AML-193 (cell line): ENCODE data around the gene RGL3.

Experiments used
- DNase-seq, 2 experiments: peaks; one replicate each; lab custom pipeline; 2025; lab: John Stamatoyannopoulos, UW

Gene RGL3

DNA sequence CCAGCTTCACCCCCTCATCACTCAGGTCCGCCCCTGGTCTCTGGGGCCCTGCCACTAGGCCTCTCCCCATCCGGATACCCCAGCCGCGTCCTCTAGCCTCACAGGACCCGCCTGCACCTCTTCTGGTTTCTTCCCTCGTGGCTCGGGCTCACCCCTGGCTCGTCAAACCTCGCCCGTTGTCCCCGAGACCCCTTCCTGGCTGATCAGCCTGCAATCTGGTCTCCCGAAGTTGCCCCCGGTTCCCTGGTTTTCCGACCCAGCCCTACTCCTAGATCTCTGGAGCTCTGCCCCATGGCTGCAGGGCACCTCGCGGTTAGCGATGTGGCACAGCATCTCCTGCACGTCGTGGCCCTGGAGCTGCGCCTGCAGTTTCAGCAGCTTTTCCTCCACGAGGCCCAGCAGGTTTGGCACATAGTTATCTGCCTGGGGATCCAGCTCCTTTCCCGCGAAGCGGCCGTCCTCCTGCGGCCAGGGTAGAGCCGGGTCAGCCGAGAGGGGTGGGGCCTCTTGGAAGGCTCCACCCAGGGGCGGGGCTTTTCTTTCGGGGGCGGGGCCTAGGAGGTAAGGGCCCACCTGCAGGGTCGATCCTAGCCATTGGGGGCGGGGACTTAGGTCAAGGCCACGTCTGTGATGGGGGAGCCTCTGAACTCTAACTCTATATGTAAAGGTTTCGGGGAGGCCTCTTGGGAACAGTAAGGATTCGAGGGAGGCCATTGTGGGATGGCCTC lies 2.4 kb upstream of the RGL3 start:
- DNase-seq, result no peak

DNA sequence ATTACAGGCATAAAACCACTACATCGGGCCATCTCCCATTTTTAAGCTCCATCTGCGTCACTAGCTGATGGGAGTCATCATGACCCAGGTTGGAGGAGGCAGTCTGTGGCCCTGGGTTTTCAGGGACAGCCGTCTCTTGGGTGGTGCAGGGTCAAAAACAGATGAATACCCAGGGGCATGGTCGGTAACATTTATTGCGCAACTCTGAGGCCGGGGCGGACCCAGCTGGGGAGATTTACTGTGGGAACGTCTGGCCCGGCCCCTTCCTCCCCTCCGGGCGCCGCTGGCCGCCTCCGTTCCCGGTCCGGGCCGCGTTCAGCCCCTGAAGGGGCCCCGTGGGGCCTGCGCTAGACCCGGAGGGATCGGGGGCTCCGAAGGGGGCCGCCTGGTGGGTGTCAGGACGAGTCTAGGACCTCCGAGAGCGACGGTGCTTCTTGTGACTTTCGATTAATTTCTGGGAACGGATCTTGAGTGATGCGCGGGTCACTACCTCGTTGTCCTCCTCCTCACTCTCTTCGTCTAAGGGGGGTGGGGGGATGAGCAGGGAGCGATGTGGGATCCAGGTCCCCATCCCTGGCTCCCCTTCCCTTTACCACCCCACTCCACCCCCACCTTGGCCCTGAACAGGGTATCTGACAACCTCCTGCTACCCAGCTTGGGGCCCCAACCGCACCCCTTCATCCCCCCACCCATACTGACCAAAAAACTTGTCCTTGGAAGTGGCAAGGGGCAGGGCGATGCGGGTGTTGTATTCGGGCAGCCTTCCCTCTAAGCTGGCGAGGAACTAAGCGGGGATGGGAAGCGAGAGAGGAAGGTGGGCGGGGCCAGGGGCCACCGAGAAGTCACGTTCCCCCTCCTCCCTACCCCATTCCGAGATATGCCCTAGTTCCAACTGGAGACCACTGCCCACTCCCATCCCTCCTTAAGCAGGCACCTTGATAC lies 1.6 kb upstream of the RGL3 start:
- DNase-seq, result no peak

DNA sequence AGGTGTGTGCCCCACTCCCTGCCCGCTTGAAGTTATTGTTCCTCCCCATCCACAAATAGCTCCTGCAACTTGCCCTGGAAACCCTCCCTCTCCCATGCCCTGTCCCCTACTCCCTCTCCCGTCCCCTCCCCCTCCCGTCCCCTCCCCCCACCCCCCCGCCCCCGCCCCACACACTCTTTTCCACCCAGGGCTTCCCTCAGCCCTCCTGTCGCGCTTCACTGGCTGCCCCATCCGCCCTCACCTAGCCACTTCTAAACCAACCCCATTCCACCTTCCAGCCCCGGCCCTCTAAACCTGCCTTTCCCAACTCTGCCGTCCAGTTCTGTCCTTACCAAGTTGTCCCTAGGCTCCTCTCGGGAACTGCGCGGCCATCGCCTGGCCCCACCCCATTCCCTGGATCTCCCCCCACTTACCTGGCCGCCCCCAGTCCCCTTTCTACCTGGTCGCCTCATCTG lies 993 bp downstream of the RGL3 start:
- no peak for DNase-seq

DNA sequence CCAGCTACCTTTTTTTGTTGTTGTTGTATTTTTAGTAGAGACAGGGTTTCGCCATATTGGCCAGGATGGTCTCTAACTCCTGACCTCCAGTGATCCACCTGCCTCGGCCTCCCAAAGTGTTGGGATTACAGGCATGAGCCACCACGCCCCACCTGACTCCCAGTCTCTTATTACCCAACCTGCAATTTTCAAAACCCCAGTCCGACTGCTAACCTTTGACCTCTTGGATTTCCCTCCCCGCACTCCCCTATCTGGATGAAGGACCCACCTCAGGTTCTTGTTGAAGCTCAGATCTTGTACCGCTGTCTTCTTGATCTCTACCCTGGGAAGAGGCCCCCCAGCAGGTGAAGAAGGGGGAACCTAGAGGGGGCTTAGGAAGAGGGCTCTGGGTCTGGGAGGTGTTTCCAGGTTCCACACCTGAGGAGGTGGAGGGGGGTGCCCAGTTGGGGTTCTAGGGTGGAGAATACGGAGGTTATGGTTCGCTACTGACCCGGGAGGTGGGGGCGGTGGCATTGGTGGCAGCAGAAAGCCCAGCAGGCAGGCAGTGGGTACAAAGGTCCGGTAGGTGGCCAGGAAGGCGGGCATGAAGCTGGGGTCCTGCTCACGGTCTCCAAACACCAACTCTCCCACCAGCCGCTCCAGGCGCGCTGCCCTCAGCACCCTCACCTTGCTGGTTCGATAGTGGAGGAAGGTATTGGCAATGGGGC lies 2.6 kb downstream of the RGL3 start:
- no peak for DNase-seq

DNA sequence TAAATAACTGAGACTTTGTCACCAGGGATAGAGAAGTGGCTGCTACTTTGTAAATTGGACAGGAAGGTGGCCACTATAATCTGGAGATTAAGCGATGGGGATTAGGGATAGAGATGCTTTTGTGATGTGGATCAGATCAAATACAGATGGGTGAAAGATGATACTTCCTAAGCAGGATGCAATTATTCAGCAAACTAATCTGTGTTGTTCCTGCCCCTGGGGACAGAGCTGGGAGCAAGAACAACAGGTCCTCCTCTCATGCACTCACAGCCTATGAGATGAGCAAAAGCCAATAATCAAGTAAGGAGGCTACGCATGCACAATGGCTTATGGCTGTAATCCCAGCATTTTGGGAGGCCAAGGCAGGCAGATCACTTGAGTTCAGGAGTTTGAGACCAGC lies 4.6 kb downstream of the RGL3 start:
- DNase-seq, result no peak

DNA sequence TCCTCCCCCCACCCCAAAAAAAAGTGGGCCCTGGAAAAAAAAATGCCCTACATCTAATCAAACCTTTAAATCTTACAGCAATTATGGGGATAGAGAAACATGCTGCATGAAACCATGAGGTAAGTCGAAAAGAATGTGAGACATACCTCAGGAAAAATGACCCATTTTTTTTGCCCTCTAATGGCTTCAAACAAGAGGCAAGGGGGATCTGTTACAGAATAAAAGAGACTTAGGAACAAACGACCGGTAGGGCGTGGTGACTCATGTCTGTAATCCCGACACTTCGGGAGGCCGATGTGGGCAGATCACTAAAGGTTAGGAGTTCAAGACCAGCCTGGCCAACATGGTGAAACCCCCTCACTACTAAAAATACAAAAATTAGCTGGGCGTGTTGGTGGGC lies 8.4 kb downstream of the RGL3 start:
- DNase-seq, result no peak

DNA sequence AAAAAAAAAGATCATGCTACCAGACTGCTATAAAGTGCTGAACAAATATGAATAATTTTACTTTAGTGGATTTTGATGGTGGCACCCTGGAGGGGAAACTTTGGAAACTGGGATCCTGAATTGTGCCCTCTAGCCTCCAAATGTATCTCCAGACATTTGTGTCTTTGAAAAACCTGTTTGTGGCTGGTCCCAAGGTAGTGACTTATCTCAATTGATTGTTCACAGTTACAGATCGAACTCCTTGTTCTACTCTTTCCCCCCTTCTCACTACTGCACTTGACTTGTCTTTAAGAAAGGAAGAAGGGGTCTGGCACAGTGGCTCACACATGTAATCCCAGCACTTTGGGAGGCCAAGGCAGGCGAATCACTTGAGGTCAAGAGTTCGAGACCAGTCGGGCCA lies 10.5 kb downstream of the RGL3 start:
- no peak for DNase-seq

DNA sequence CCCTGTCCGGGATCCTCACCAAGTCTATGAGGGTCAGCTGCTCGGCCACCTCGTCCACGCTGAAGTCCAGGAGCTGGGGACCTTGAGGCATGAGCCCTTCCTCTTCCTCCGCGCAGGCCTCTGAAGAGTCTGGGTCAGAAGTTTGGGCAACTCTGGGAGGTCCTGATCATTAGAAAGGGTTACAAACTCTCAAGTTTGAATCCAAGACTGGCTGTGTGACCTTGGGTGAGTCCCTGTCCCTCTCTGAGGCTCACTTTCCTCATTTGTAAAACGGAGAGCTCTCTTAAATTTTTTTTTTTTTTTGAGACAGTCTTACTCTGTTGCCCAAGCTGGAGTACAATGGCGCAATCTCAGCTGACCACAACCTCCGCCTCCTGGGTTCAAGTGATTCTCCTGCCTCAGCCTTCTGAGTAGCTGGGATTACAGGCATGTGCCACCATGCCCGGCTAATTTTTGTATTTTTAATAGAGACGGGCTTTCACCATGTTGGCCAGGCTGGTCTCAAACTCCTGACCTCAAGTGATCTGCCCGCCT lies 12.3 kb downstream of the RGL3 start:
- DNase-seq, result peak in 1 of 2 experiments; percentile 18

DNA sequence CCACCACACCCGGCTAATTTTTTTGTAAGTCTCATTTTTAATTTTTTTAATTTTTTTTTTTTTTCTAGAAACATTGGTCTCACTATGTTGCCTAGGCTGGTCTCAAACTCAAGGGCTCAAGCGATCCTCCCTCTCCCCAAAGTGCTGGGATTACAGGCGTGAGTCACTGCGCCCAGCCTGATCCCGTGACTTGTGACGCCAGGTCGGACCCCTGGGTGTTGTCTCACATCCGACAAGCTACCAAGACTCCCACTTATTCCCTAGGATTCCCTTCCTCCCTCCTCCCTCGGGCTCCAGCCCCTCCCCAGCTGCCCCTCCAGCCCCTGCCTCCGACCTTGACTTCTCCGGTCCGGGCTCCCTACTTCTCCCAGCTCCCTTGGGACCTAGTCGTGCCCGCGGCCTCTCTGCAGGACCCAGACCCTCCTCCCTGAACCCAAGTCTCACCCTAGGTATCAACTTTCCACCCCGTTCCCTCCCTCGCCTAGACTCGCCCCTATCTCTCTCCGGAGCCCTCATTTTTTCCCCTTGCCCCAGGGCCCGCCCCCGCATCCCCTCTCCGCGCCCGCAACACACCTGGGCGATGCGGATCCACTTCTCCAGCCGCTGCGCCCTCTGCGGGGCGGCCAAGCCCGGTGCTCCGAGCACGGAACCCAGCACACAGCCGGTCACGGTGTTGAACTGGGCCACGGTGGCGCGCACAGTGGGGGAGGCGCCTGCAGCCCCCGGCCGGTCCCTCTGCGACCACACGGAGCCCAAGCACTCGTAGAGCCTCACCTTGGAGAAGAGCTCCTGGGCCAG lies 13.1 kb downstream of the RGL3 start:
- DNase-seq, result no peak

DNA sequence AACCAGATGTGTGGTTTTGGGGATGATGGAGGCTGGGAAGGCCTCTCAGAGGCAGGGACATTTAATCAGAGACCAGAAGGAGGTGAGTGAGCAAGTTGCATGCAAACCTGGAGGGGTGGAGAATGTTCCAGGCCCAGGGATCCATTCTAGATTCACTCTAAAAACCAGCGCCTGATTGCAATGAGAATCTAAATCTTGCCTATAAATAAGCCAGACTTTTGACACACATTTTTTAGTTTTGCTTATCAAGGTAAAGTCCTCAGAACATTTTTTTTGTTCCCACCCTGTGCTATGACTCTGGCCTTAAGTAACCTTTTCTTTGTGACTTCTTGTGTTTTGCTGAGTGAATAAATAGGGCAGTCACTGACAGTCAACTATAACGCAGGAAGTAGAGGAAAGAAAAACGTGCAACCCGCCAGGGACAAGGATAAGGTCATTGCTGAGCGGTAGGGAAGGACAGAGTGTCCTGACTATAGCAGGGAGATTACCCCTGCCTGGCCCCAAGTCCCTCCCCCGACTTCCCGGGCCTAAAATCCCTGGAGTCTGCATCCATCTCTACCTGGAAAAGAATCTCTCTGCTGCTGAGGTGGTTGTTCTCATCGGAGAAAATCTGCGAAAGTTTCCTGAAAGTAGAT lies 14.4 kb downstream of the RGL3 start:
- no peak for DNase-seq

DNA sequence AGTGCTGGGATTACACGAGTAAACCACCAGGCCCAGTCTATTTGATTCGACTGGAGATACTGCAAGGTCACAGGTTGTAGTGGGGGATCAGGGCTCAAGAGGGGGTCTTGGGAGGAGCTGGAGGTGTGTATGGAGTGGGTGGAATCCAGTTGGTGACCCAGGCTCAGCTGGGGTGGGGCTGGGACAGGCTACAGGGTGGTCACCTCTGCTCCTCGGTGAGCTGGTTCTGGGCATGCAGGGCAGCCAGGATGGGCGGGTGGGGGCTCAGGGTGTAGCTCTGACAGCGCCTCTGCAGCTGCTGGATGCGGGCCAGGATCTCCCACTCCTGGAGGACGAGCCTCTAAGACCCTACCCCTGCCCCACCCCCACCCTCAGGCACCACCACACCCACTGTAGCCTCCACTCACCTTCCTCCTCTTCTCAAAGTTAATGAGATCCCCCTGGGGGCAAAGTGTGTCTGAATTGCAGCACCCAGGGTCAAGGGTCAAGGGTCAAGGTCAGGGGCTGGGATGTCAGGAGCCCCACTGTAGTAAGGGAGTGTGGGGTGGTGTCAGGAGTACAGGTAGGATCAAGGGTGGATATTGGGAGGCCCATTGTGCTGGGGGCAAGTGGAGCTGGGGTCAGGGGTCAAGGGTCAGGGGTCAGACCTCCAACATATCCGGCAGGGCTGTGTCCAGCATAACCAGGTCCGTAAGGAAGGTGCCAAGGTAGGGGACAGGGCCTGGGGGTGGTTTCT lies 17.1 kb downstream of the RGL3 start:
- DNase-seq, result no peak

DNA sequence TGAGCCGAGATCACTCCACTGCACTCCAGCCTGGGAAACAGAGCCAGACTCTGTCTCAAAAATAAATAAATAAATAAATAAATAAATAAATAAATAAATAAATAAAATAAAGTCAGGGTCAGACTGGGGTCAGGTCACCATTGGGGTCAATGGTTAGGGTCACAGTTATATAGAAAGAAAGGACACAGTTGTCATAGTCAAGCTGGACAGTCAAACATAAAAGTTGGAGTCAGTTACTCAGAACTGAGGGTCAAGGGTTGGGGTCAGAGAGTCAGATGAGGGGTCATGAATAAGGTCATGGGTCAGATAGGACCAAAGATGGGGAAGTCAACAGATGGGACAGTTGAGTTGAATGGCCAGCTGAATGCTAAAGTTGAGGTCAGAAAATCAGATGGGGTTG lies 18.3 kb downstream of the RGL3 start:
- DNase-seq, result no peak

DNA sequence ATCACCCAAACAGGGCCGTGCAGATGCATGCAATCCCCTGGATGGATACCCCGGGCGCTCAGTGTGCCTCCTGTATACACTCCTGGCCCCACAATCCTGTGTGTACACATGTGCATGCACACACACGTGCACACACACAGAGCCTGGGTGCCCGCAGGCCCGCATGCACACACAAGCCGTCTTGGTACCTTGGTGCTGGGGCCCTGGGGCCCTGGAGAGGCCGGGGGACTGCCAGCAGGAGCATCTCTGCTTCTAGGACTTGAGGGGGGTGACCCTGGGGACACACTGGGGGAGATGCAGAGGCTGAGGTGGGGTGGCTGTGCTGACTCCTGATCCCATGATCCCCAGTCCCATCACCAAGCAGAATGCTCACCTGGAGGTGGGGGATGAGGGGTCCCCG lies 19.4 kb downstream of the RGL3 start:
- no peak for DNase-seq

DNA sequence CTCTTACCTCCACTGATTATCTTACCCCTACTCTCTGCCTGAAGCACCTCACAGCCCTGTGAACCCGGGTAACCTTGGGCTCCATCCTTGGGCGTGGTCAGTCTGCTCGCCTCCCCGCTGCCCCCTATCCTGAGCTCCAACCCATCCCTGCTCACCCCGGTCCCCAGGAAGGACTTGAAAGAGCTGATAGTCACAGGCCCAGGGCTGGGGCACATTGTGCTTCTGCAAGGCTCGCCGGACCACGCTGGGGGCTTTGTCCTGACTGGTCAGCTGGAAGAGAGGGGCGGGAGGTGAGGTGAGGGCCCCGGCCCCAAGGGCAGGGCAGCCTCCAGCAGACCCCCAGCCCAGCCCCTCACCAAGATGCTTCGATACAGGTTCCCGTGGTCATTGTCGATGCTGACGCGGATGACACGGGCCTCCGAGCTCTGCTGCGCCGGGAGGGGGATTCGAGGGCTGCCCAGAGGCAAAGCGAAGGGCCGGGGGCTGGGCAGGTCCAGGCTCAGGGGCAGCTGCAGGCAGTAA lies 22.0 kb downstream of the RGL3 start:
- no peak for DNase-seq

DNA sequence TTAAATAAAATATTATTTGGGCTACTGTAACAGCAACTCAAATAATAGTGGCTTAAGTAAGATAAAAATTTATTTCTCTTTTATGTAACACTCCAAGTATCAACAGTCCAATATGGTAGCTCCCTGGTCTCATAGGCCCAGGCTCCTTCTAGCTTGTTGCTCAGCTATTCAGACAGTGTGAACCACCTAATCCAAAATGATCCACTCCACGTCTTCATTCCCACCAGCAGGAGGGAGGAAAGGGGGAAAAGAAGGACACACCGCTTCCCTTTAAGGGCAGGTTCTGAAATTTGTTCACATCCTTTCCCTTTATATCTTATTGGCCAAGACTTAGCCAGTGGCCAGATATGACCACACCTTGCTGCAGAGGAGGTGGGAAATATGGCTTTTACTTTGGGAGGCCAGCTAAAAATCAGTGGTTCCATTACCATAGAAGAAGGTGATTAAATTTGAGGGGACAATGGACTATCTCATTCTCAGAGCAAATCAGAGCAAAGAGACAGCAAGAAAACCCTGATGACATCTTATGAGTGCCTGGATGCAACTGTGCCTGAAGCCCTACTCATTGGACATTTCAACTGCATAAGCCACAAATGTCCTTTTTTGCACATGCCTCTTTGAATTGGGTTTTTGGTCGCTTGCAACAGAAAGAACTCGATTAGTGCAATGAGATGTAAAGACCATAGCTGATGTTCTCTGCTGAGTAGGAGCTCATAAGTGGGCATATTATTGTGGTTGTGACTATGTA lies 28.0 kb downstream of the RGL3 start:
- DNase-seq, result no peak

DNA sequence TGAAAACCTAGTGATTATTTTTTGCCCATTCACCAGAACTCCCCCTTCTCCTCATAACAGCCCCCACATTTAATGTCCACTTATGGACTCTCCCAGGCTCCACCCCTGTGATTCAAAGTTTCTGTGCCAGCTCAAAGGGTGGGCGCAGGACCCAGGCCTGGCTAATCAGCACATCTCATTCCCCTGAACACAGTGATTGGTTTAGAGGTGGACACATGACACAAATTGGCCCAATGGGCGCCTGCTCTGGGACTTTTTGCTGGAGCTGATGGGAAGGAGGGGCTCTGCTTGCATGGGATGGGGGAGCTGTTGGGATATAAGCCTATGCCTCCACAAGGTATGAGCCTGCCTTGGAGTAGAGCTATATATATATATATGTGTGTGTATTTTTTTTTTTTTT lies 28.8 kb downstream of the RGL3 start:
- no peak for DNase-seq

DNA sequence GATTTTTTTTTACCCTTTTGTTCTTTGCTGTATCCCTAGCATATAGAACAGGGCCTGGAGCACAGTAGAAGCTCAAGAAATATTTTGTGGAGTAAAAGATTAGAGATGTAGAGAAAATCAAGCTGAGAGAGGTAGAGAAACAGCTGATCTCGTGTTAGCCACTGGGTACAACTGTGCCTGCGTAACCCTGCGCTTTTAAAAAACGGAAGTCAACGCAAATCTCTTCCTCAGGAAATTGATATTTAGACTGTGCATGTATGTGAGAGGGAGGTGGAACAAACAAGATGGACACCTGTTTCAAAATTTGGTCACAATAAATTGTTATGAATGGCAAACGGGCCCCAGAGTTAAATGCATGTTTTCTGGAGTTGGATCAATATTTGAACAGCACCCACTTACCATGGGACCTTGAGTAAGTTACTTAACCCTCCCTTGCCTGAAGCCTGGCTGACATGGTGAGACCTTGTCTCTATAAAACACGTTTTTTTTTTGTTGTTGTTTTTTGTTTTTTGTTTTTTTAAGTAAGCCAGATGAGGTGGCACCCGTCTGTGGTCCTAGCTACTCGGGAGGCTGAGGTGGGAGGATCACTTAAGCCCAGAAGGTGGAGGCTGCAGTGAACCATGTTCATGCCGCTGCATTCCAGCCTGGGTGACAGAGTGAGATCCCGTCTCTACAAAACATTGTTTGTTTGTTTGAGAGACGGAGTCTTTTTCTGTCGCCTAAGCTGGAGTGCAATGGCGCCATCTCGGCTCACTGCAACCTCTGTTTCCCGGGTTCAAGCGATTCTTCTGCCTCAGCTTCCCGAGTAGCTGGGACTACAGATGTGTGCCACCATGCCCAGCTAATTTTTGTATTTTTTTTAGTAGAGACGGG lies 31.7 kb downstream of the RGL3 start:
- DNase-seq, result peak; percentile 12 to 31

DNA sequence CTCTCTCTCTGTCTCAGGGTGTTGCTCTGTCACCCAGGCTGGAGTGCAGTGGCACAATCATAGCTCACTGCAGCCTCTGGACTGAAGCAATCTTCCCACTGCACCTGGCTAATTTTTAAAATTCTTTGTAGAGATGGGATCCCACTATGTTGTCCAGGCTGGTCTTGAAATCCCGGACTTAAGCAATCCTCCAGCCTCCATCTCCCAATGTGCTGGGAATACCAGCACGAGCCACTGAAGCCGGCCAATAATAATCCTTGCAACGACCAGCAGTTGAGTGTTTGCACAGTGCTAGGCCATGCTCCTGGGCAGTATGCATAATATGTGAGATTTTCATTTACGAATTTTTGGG lies 34.4 kb downstream of the RGL3 start:
- DNase-seq, result no peak

DNA sequence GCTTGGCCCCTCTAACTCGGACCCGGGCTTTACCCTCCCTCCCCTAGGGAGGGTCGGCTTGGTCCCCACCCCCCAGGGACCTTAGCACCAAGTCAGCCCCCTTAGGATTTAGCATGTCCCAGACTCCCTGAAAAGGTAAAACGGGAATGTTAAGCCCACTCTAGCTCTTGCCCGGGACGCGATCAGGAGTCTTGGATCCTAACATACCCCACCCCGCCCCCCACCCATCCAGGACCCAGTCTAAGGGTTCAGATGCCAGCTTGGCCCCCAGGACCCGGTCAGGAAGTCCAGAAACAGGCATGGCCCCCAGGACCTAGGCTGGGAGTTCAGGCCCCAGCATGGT lies 35.4 kb downstream of the RGL3 start:
- DNase-seq, result no peak
